Activated naive CD8-positive, alpha-beta T cell (primary cell): ENCODE results near the gene NUDT8.
"Not testable (repeated sequence)": the region's sequence is repeated elsewhere in the genome, so short reads cannot be mapped to it uniquely, and the experiment has no call there.

Experiments used
- H3K27ac Mint-ChIP-seq: one replicate; pipeline ENCODE4 v1.8.0; 2021; ENCODE audit warnings: mixed read lengths
- H3K27me3 Mint-ChIP-seq: one replicate; pipeline ENCODE4 v1.8.0; 2021; ENCODE audit warnings: mixed read lengths
- H3K36me3 Mint-ChIP-seq: one replicate; pipeline ENCODE4 v1.8.0; 2021; ENCODE audit warnings: mixed read lengths
- H3K4me1 Mint-ChIP-seq: one replicate; pipeline ENCODE4 v1.8.0; 2021; ENCODE audit warnings: low read depth, mixed read lengths
- H3K4me3 Mint-ChIP-seq: one replicate; pipeline ENCODE4 v1.8.0; 2021; ENCODE audit warnings: mild to moderate bottlenecking, mixed read lengths
- H3K9me3 Mint-ChIP-seq: one replicate; pipeline ENCODE4 v1.8.0; 2021; ENCODE audit warnings: low read depth, mixed read lengths

Gene NUDT8

GRCh38 chr11:67630228-67630942 lies 648 bp upstream of the NUDT8 start:
- Mint-ChIP-seq H3K36me3 (no peaks in the 10 kb centered on the region), H3K27me3 (no peaks in the 10 kb centered on the region), H3K4me3 (peak overlapping the region; percentile 90)

GRCh38 chr11:67628710-67629385 lies 889 bp downstream of the NUDT8 start:
- peak overlapping the region; percentile 10 for H3K27ac Mint-ChIP-seq
- H3K4me3 Mint-ChIP-seq: peak overlapping the region; percentile 61
- H3K27me3 Mint-ChIP-seq: no peaks in the 10 kb centered on the region
- no peaks in the 10 kb centered on the region for H3K36me3 Mint-ChIP-seq
- no peaks in the 10 kb centered on the region for H3K9me3 Mint-ChIP-seq
- peaks cover 5% of the 10 kb centered on the region for H3K4me1 Mint-ChIP-seq

More at GRCh38 chr11:67630228-67630942, 648 bp upstream of the NUDT8 start:
- peak overlapping the region; percentile 83 for H3K27ac Mint-ChIP-seq
- peaks cover 5% of the 10 kb centered on the region for H3K4me1 Mint-ChIP-seq
- H3K9me3 Mint-ChIP-seq: no peaks in the 10 kb centered on the region

- no peaks in the 10 kb centered on the region for H3K27me3 Mint-ChIP-seq
- no peaks in the 10 kb centered on the region for H3K36me3 Mint-ChIP-seq
- H3K9me3 Mint-ChIP-seq: no peaks in the 10 kb centered on the region
- peaks cover 5% of the 10 kb centered on the region for H3K4me1 Mint-ChIP-seq
- no peak overlapping the region for H3K4me3 Mint-ChIP-seq
- H3K27ac Mint-ChIP-seq: no peak overlapping the region
Observed at GRCh38 chr11:67627812-67628624, 1.7 kb downstream of the NUDT8 start.

GRCh38 chr11:67627441-67627811 lies 2.3 kb downstream of the NUDT8 start:
- Mint-ChIP-seq H3K27ac (no peak overlapping the region), H3K9me3 (no peaks in the 10 kb centered on the region), H3K4me3 (no peak overlapping the region), H3K27me3 (no peaks in the 10 kb centered on the region), H3K36me3 (no peaks in the 10 kb centered on the region), H3K4me1 (peaks cover 5% of the 10 kb centered on the region)

- no peaks in the 10 kb centered on the region for H3K36me3 Mint-ChIP-seq
- no peaks in the 10 kb centered on the region for H3K27me3 Mint-ChIP-seq
- no peak overlapping the region for H3K4me3 Mint-ChIP-seq
- no peaks in the 10 kb centered on the region for H3K9me3 Mint-ChIP-seq
- no peak overlapping the region for H3K27ac Mint-ChIP-seq
- peaks cover 5% of the 10 kb centered on the region for H3K4me1 Mint-ChIP-seq
Observed at GRCh38 chr11:67626970-67627369, 2.8 kb downstream of the NUDT8 start.

- H3K4me3 Mint-ChIP-seq, H3K4me1 Mint-ChIP-seq, H3K27ac Mint-ChIP-seq: not testable (repeated sequence)
Observed at GRCh38 chr11:67626131-67626833, 3.5 kb downstream of the NUDT8 start.

GRCh38 chr11:67623795-67624194 lies 5.9 kb downstream of the NUDT8 start:
- not testable (repeated sequence) for H3K27ac Mint-ChIP-seq, H3K4me3 Mint-ChIP-seq, H3K27me3 Mint-ChIP-seq, H3K36me3 Mint-ChIP-seq, H3K9me3 Mint-ChIP-seq, H3K4me1 Mint-ChIP-seq

More at GRCh38 chr11:67626131-67626833, 3.5 kb downstream of the NUDT8 start:
- H3K27me3 Mint-ChIP-seq, H3K9me3 Mint-ChIP-seq, H3K36me3 Mint-ChIP-seq: not testable (repeated sequence)

- H3K4me1 Mint-ChIP-seq, H3K36me3 Mint-ChIP-seq, H3K27me3 Mint-ChIP-seq, H3K4me3 Mint-ChIP-seq, H3K27ac Mint-ChIP-seq, H3K9me3 Mint-ChIP-seq: not testable (repeated sequence)
Observed at GRCh38 chr11:67622905-67623304, 6.8 kb downstream of the NUDT8 start.

GRCh38 chr11:67621928-67622327 lies 7.8 kb downstream of the NUDT8 start:
- not testable (repeated sequence) for H3K9me3 Mint-ChIP-seq, H3K4me3 Mint-ChIP-seq, H3K36me3 Mint-ChIP-seq, H3K27me3 Mint-ChIP-seq, H3K4me1 Mint-ChIP-seq, H3K27ac Mint-ChIP-seq

- H3K36me3 Mint-ChIP-seq, H3K27ac Mint-ChIP-seq, H3K27me3 Mint-ChIP-seq, H3K9me3 Mint-ChIP-seq, H3K4me3 Mint-ChIP-seq, H3K4me1 Mint-ChIP-seq: not testable (repeated sequence)
Observed at GRCh38 chr11:67620621-67621020, 9.1 kb downstream of the NUDT8 start.

GRCh38 chr11:67619683-67620618 lies 9.8 kb downstream of the NUDT8 start:
- H3K36me3 Mint-ChIP-seq, H3K4me1 Mint-ChIP-seq, H3K4me3 Mint-ChIP-seq, H3K27ac Mint-ChIP-seq, H3K9me3 Mint-ChIP-seq, H3K27me3 Mint-ChIP-seq: not testable (repeated sequence)

GRCh38 chr11:67618901-67619659 lies 10.7 kb downstream of the NUDT8 start:
- peaks cover 13% of the 10 kb centered on the region for H3K4me1 Mint-ChIP-seq
- H3K27me3 Mint-ChIP-seq, H3K4me3 Mint-ChIP-seq, H3K27ac Mint-ChIP-seq, H3K9me3 Mint-ChIP-seq, H3K36me3 Mint-ChIP-seq: not testable (repeated sequence)

GRCh38 chr11:67617243-67617953 lies 12.3 kb downstream of the NUDT8 start:
- H3K4me3 Mint-ChIP-seq: no peak overlapping the region

More at GRCh38 chr11:67617243-67617953, 12.3 kb downstream of the NUDT8 start:
- Mint-ChIP-seq H3K27ac (no peak overlapping the region), H3K27me3 (no peaks in the 10 kb centered on the region), H3K36me3 (no peaks in the 10 kb centered on the region), H3K4me1 (peaks cover 24% of the 10 kb centered on the region), H3K9me3 (no peaks in the 10 kb centered on the region)
